Effector memory CD4-positive, alpha-beta T cell (primary cell): ENCODE data around the gene SMAD9.

Experiments used
- DNase-seq, 3 donors: peaks; one replicate each; pipeline ENCODE4 v3.0.0-alpha.2; 2020
- H3K27ac ChIP-seq: 2 replicates; pipeline ENCODE4 v1.7.0; 2013; ENCODE audit warnings: mild to moderate bottlenecking, low read length, moderate library complexity; ENCODE audit not compliant: insufficient read depth, poor library complexity, severe bottlenecking
- H3K27me3 ChIP-seq: replicated peaks from 2 replicates; pipeline ENCODE4 v1.7.0; 2013; ENCODE audit warnings: mild to moderate bottlenecking, low read length; ENCODE audit not compliant: insufficient read depth, control insufficient read depth, poor library complexity, severe bottlenecking
- H3K36me3 ChIP-seq: 2 replicates; pipeline ENCODE4 v1.7.0; 2013; ENCODE audit warnings: mild to moderate bottlenecking, low read length, moderate library complexity; ENCODE audit not compliant: control insufficient read depth, insufficient read depth
- H3K4me1 ChIP-seq: 2 replicates; pipeline ENCODE4 v1.7.0; 2013; ENCODE audit warnings: low read length, mild to moderate bottlenecking; ENCODE audit not compliant: control insufficient read depth, insufficient read depth, poor library complexity, severe bottlenecking
- H3K4me3 ChIP-seq: 2 replicates; pipeline ENCODE4 v1.7.0; 2013; ENCODE audit warnings: low read length, low read depth, mild to moderate bottlenecking; ENCODE audit not compliant: insufficient read depth, poor library complexity, severe bottlenecking
- H3K9me3 ChIP-seq: 2 replicates; pipeline ENCODE4 v1.7.0; 2013; ENCODE audit warnings: mild to moderate bottlenecking, low read length, moderate library complexity; ENCODE audit not compliant: control insufficient read depth

SMAD9 gene

GRCh38 chr13:36872621-36873020 is 47.4 kb downstream of the SMAD9 start:
- Histone ChIP-seq H3K27me3 (no peaks in the 10 kb centered on the region), H3K4me1 (no peaks in the 10 kb centered on the region)

GRCh38 chr13:36870050-36870692 is 49.9 kb downstream of the SMAD9 start:
- no peak for DNase-seq
- Histone ChIP-seq H3K9me3 (no peaks in the 10 kb centered on the region), H3K27ac (no peak overlapping the region)

More at GRCh38 chr13:36872621-36873020, 47.4 kb downstream of the SMAD9 start:
- Histone ChIP-seq H3K4me3 (no peak overlapping the region), H3K27ac (no peak overlapping the region), H3K9me3 (no peaks in the 10 kb centered on the region), H3K36me3 (no peaks in the 10 kb centered on the region)
- no peak for DNase-seq

GRCh38 chr13:36866232-36866631 is 53.8 kb downstream of the SMAD9 start:
- Histone ChIP-seq H3K9me3 (no peaks in the 10 kb centered on the region), H3K4me3 (no peak overlapping the region)
- DNase-seq = no peak

More at GRCh38 chr13:36870050-36870692, 49.9 kb downstream of the SMAD9 start:
- Histone ChIP-seq H3K27me3 (no peaks in the 10 kb centered on the region), H3K4me3 (no peak overlapping the region), H3K4me1 (no peaks in the 10 kb centered on the region), H3K36me3 (no peaks in the 10 kb centered on the region)

GRCh38 chr13:36865265-36865664 is 54.8 kb downstream of the SMAD9 start:
- Histone ChIP-seq H3K4me3 (no peak overlapping the region), H3K36me3 (no peaks in the 10 kb centered on the region), H3K9me3 (no peaks in the 10 kb centered on the region), H3K27ac (no peak overlapping the region), H3K27me3 (peaks cover 7% of the 10 kb centered on the region), H3K4me1 (no peaks in the 10 kb centered on the region)
- DNase-seq = no peak

More at GRCh38 chr13:36866232-36866631, 53.8 kb downstream of the SMAD9 start:
- Histone ChIP-seq H3K27ac (no peak overlapping the region), H3K36me3 (no peaks in the 10 kb centered on the region), H3K27me3 (peaks cover 7% of the 10 kb centered on the region), H3K4me1 (no peaks in the 10 kb centered on the region)

GRCh38 chr13:36862722-36863121 is 57.3 kb downstream of the SMAD9 start:
- Histone ChIP-seq H3K36me3 (no peaks in the 10 kb centered on the region), H3K4me1 (no peaks in the 10 kb centered on the region), H3K27ac (no peak overlapping the region), H3K4me3 (no peak overlapping the region), H3K9me3 (no peaks in the 10 kb centered on the region), H3K27me3 (peaks cover 7% of the 10 kb centered on the region)
- DNase-seq = no peak

- no peaks in the 10 kb centered on the region for H3K36me3 ChIP-seq
- peaks cover 7% of the 10 kb centered on the region for H3K27me3 ChIP-seq
- DNase-seq = no peak
- H3K4me1 ChIP-seq = no peaks in the 10 kb centered on the region
- H3K4me3 ChIP-seq = no peak overlapping the region
- no peak overlapping the region for H3K27ac ChIP-seq
- H3K9me3 ChIP-seq = no peaks in the 10 kb centered on the region
Measured at GRCh38 chr13:36862002-36862685, 57.9 kb downstream of the SMAD9 start.

- no peak for DNase-seq
- H3K36me3 ChIP-seq = no peaks in the 10 kb centered on the region
- H3K4me3 ChIP-seq = no peak overlapping the region
- no peak overlapping the region for H3K27ac ChIP-seq
- H3K27me3 ChIP-seq = peaks cover under 1% of the 10 kb centered on the region
- H3K4me1 ChIP-seq = no peaks in the 10 kb centered on the region
- no peaks in the 10 kb centered on the region for H3K9me3 ChIP-seq
Measured at GRCh38 chr13:36859259-36859658, 60.8 kb downstream of the SMAD9 start.

GRCh38 chr13:36858290-36858689 is 61.7 kb downstream of the SMAD9 start:
- no peaks in the 10 kb centered on the region for H3K36me3 ChIP-seq
- no peak overlapping the region for H3K4me3 ChIP-seq
- H3K9me3 ChIP-seq = no peaks in the 10 kb centered on the region
- H3K27me3 ChIP-seq = no peaks in the 10 kb centered on the region
- H3K27ac ChIP-seq = no peak overlapping the region
- no peaks in the 10 kb centered on the region for H3K4me1 ChIP-seq
- DNase-seq = no peak

GRCh38 chr13:36857253-36857652 is 62.8 kb downstream of the SMAD9 start:
- no peak overlapping the region for H3K27ac ChIP-seq
- no peaks in the 10 kb centered on the region for H3K36me3 ChIP-seq
- no peaks in the 10 kb centered on the region for H3K27me3 ChIP-seq
- no peak overlapping the region for H3K4me3 ChIP-seq
- no peak for DNase-seq
- no peaks in the 10 kb centered on the region for H3K4me1 ChIP-seq
- H3K9me3 ChIP-seq = no peaks in the 10 kb centered on the region

GRCh38 chr13:36850790-36851438 is 69.1 kb downstream of the SMAD9 start:
- no peak overlapping the region for H3K27ac ChIP-seq
- no peaks in the 10 kb centered on the region for H3K9me3 ChIP-seq
- H3K4me1 ChIP-seq = no peaks in the 10 kb centered on the region
- no peaks in the 10 kb centered on the region for H3K27me3 ChIP-seq
- DNase-seq = no peak
- H3K36me3 ChIP-seq = no peaks in the 10 kb centered on the region
- no peak overlapping the region for H3K4me3 ChIP-seq
